Measurements from ENCODE around the gene DMD. TPM values are rescaled to one million over a fixed set of nuclear protein-coding genes. Genes with fewer than 3 reads are reported as not detected.
"Not testable (repeated sequence)": the region's sequence is repeated elsewhere in the genome, so short reads cannot be mapped to it uniquely, and the experiment has no call there.

DMD gene
- total RNA-seq, 1 donor from 2014 or later, result 127 TPM

- no peak for DNase-seq (ENCODE audit: low spot score)
Observed at GRCh38 chrX:32026772-32027171, 1184.6 kb downstream of the DMD start.

DNA sequence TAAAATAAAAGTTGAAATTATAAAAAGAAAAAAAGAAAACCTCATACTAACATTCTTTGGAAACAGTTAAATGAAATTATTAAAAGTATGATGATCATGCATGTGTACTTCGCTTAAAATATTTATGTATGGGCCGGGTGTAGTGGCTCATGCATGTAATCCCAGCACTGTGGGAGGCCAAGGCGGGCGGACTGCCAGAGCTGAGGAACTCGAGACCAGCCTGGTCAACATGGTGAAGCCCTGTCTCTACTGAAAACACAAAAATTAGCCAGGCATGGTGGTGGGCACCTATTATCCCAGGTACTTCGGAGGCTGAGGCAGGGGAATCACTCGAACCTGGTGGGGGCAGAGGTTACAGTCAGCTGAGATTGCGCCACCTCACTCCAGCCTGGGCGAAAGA, 1187.3 kb downstream of the DMD start:
- no peak for DNase-seq (ENCODE audit: low spot score)

- no peak for DNase-seq (ENCODE audit: low spot score)
Observed at GRCh38 chrX:32016195-32016594, 1195.2 kb downstream of the DMD start.

- DNase-seq (ENCODE audit: low spot score), result no peak
Observed at GRCh38 chrX:32010948-32011347, 1200.4 kb downstream of the DMD start.

- no peak for DNase-seq (ENCODE audit: low spot score)
Observed at GRCh38 chrX:32010212-32010611, 1201.1 kb downstream of the DMD start.

GRCh38 chrX:31993637-31994036, 1217.7 kb downstream of the DMD start:
- no peak for DNase-seq (ENCODE audit: low spot score)

DNA sequence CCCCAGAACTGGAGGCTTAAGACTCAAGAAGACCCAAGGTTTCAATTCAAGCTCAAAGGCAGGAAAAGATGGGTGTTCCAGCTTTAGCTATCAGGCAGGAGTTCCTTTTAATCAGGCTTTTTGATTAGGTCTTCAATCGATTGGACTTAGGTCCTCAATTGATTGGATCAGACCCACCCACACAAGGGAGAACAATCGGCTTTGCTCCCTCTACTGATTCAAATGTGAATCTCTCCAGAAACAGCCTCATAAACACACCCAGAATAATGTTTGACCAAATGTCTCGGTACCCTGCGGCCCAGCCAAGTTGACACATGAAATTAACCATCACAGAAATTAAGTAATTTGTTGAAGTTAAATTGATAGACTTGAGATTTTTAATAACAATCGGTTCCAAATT, 1222.4 kb downstream of the DMD start:
- DNase-seq (ENCODE audit: low spot score), result no peak

DNA sequence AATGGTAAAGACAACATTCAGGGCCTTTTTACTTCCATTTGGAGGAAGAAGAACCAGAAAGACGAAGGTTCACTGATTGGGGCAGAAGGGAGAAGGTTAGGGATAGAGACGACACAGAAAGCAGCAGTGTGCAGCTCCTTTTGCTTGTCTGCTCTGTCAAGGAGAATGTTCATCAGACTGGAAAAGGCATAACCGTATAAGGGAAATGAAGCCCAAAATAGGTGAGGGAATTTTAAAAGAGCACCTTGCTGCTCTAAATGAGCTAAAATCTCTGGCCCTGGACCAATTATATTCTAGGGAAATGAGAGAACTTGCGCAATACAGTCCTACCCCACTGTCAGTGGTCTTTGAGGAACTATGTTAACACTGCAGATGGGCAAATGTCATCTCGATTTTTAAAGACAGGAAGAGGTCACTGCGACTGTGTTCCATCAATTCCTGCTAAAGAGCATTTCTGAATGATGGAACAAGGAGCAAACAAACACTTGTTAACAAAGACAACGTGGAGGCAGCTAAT, 1229.7 kb downstream of the DMD start:
- DNase-seq (ENCODE audit: low spot score), result no peak

DNA sequence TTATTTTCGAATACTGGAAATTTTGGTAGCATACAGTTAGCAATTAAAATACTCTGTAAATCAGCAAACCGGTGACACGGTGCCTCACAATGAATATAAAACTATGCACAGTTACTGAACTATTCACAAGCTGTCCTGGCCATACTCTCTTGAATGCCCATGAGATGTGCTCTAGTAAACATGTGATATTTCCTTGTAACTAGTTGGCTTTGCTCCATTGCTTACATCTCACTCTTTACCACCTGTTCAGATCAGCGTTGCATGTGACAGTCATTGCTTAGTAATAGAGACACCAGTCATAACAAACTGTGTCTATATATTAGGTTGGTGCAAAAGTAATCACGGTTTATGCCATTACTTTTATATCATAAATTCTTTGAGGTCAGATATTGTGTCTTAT, 1241.6 kb downstream of the DMD start:
- DNase-seq (ENCODE audit: low spot score), result no peak

DNA sequence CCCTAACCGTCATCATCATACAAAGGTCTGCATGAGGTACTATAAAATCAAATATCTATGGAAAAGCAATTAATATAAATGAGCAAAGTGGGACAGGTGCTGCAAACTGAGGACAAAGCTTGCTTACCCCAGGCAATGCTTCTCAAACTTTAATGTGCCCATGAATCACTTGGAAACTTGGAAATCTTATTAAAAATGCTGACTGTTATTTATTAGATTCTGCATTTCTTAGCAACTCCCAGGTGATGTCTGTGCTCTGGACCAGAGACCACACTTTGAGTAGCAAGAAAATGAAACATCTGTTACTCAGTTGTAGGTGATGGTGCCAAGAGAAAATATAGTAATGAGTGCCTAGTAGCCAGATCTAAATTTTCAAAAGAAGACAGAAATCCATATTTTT, 1249.1 kb downstream of the DMD start:
- no peak for DNase-seq (ENCODE audit: low spot score)

DNA sequence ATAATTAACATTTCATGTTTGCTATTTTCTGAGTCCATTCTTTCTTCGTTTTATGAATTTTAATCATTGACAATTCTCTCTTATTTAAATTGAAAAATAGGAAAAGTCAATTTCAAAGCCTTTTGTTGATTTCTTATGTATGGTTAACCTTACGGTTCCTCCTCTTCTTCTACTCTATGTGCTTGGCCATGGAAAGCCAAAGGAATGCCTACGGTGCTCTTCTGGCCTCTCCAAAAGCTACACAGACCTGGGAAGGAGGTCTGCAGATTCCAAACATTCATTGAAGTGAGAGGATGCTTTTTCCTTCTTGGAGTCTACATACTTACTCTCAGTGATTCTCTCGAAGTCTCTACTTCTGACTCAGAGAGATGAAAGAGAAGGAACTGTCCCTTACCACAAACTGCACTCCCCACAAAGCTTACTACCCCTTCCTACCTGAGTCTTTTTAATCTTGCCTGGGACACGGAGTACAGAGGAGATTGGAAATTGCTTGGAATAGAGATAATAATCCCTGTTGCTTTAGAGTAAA, 1276.4 kb downstream of the DMD start:
- DNase-seq (ENCODE audit: low spot score), result no peak

GRCh38 chrX:31934015-31934414, 1277.3 kb downstream of the DMD start:
- no peak for DNase-seq (ENCODE audit: low spot score)

GRCh38 chrX:31932769-31933168, 1278.6 kb downstream of the DMD start:
- no peak for DNase-seq (ENCODE audit: low spot score)

- not testable (repeated sequence) for DNase-seq (ENCODE audit: low spot score)
Observed at GRCh38 chrX:31932320-31932719, 1279.0 kb downstream of the DMD start.

DNA sequence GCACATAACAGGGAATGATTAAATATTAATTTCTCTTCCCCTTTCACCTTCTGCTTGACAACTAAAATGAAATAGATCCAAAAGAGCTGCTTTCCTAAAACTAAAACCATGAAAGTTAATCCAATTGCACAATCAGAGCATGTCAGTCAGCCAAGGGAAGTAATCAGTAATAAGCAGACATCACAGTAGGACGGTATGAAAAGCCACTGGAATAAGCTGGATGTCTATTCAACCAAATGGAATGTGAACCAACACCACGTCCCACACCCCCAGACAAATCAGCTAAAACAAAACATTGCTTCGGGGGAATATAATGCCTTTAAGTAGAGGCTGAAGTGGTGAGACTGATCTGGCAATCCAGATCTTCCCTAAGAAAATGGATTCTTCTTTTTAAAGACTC, 1280.1 kb downstream of the DMD start:
- no peak for DNase-seq (ENCODE audit: low spot score)

GRCh38 chrX:31929366-31929765, 1282.0 kb downstream of the DMD start:
- DNase-seq (ENCODE audit: low spot score), result no peak

DNA sequence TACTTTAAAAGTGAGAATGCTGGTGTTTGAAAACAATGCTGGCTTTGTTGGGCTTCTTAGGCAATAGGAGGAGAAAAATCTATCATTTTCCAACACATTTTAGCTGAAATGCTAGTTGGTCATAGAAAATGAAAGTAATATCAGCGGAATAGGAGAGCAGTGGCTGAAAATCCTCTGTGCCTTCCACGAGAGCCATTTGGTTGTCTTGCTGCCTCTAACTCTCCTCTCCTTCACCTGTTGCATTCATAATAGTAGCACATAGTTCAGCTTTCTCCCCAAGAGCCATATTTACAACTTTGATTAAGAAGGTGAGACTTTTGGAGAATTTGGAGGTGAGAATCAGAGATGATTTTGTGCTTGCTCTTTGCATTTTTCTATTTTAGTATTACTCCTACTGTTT, 1290.1 kb downstream of the DMD start:
- DNase-seq (ENCODE audit: low spot score), result no peak

GRCh38 chrX:31909850-31910572, 1301.3 kb downstream of the DMD start:
- DNase-seq (ENCODE audit: low spot score), result no peak

GRCh38 chrX:31894152-31894551, 1317.2 kb downstream of the DMD start:
- DNase-seq (ENCODE audit: low spot score), result no peak

GRCh38 chrX:31893525-31893924, 1317.8 kb downstream of the DMD start:
- no peak for DNase-seq (ENCODE audit: low spot score)

- DNase-seq (ENCODE audit: low spot score), result no peak
Observed at GRCh38 chrX:31889088-31889487, 1322.3 kb downstream of the DMD start.

- DNase-seq (ENCODE audit: low spot score), result no peak
Observed at GRCh38 chrX:31884535-31884934, 1326.8 kb downstream of the DMD start.

DNA sequence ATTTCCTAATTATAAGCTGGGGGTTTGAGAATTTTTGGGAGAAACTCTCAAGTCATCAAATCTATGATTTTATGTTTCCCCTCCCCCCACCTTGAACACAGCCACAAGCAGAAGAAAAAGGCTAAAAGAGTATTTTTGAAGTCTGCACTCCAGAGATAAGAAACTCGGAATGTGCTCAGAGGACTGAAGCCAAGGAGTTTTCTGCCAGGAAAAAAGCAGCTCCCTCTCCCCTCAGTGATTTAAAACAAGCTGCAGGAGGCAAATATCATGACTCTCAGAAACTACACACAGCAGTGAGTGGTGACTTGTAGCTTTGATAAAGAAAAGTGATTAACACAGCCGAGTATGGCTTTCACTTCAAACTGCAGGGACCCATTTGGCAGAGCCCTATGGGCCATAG, 1339.3 kb downstream of the DMD start:
- DNase-seq (ENCODE audit: low spot score), result no peak

DNA sequence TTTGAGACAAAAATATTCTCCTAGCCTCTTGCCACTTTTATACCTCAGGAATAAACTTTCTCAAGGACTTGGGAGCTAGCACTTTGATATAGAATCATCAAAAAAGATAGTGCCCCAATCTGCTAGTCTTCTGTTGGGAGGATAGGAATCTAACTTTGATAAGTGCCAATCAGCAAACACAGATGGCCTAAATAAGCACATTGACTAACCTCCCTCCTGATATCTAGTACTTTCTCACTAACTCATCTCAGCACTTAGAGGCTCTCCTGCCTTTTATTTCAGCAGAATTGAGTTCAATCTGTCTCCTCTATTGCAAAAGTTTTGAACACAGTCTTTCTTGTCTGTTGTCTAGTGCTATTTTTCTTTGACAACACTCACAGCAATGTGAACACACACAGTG, 1341.1 kb downstream of the DMD start:
- DNase-seq (ENCODE audit: low spot score), result no peak
